ENCODE measurements around the gene ISLR2. TPM values are rescaled to one million over a fixed set of nuclear protein-coding genes. Genes with fewer than 3 reads are reported as not detected.

ISLR2 gene
- total RNA-seq, 1 experiment from 2014 or later: 0.05 TPM

DNA sequence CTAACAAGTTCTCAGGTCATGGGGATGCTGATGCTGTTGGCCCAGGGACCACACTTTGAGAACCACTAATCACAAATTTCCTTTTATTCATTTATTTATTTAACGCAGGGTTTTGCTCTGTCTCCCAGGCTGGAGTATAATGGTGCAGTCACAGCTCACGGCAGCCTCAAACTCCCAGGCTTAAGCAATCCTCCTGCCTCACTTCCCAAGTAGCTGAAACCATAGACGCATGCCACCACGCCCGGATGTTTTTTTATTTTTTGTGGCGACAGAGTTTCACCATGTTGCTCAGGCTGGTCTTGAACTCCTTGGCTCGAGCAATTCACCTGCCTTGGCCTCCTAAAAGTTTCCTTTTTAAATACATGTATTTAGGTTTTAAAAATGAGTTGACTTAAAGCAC is 20.7 kb upstream of the ISLR2 start:
- CTCF ChIA-PET: no interaction called here

DNA sequence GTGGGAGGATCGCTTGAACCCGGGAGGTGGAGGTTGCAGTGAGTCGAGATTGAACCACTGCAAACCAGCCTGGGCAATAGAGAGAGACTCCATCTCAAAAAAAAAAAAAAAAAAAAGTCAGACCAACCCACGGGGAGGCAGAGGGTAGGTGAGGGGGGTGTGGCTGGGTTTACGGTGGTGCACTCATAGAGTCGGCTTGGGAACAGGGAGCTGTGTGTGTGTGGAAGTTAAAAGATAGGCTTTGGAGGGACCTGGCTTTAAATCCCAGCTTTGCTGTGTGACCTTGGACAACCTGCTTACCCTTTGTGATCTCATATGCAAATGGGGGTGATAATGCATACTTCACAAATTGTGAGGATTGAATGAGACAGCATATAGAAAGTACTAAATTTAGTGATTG is 10.0 kb upstream of the ISLR2 start:
- POLR2A ChIA-PET: no interaction called here
- Histone ChIP-seq H3K9me2 (ENCODE audit: insufficient read depth) (no peaks in the 10 kb centered on the region), H3K9ac (ENCODE audit: low read length) (no peak overlapping the region), H3K9me3 (ENCODE audit: control insufficient read depth in 1 of 2, insufficient read depth in 1 of 2, low read depth in 1 of 2, low read length in 2 of 2) (no peaks in the 10 kb centered on the region), H2AFZ (ENCODE audit: low read depth, low read length, poor library complexity, severe bottlenecking) (no peak overlapping the region), H4K20me1 (ENCODE audit: insufficient read depth) (no peaks in the 10 kb centered on the region), H3K27me3 (ENCODE audit: insufficient read depth, low read length) (no peaks in the 10 kb centered on the region; the same call in 1 of the 2 replicates), H3K4me2 (ENCODE audit: low read length) (no peak overlapping the region), H3K79me2 (ENCODE audit: insufficient read depth, low read length) (no peaks in the 10 kb centered on the region), H3K36me3 (ENCODE audit: control insufficient read depth in 1 of 2, insufficient read depth in 2 of 2, low read length in 2 of 2) (no peaks in the 10 kb centered on the region), H3K4me3 (replicated peaks in 1 of 2; ENCODE audit: low read depth in 1 of 2, low read length in 2 of 2) (no peak overlapping the region), H3K27ac (ENCODE audit: low read depth, low read length) (no peak overlapping the region), H3K4me1 (ENCODE audit: control insufficient read depth in 1 of 2, insufficient read depth in 2 of 2, low read length in 2 of 2) (no peaks in the 10 kb centered on the region)
- no TSS peak for BruUV-seq (replicated peaks)
- DNase-seq (ENCODE audit: low read depth, low spot score) (no peak), ATAC-seq (no peak)
- CTCF ChIA-PET: interaction anchor here (1.0 kb wide), 1 partner anchor 187 kb away, joined by 4 read pairs; no protein-coding TSS in a partner anchor
- intact Hi-C loops (cut with micrococcal nuclease): no loop called here
- RAD21 ChIA-PET (ENCODE audit: low non-redundant PET in 1 of 2, low total read pairs in 2 of 2, uncharacterized antibody in 2 of 2, unreplicated experiment in 2 of 2): no interaction called here
- TF ChIP-seq SP1 (IDR thresholded peaks at IDR 0.05; ENCODE audit: low read depth) (no peak), JUND (IDR thresholded peaks at IDR 0.05) (no peak), ZNF274 (IDR thresholded peaks at IDR 0.05; ENCODE audit: low read depth, low read length) (no peak), EZH2phosphoT487 (IDR thresholded peaks at IDR 0.05; ENCODE audit: borderline replicate concordance) (no peak), SIN3A (IDR thresholded peaks at IDR 0.05; ENCODE audit: low read depth) (no peak), EZH2 (IDR thresholded peaks at IDR 0.05) (no peak), FOSL1 (IDR thresholded peaks at IDR 0.05; ENCODE audit: low read depth) (no peak), RAD21 (IDR thresholded peaks at IDR 0.05; ENCODE audit: low read depth) (no peak), ZFX (IDR thresholded peaks at IDR 0.05) (no peak), CEBPB (IDR thresholded peaks at IDR 0.05; ENCODE audit: low read depth) (no peak), TCF7L2 (IDR thresholded peaks at IDR 0.05; ENCODE audit: borderline replicate concordance, extremely low read depth, insufficient read depth, insufficient read length) (no peak), YY1 (IDR thresholded peaks at IDR 0.05; ENCODE audit: extremely low read depth, insufficient replicate concordance, low read depth, low read length) (no peak), POLR2A (IDR thresholded peaks at IDR 0.05; ENCODE audit: borderline replicate concordance, extremely low read depth, insufficient read depth, insufficient read length) (no peak)
- TF ChIP-seq, protein P1, sequence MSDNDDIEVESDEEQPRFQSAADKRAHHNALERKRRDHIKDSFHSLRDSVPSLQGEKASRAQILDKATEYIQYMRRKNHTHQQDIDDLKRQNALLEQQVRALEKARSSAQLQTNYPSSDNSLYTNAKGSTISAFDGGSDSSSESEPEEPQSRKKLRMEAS (IDR thresholded peaks at IDR 0.05): no peak
- TF ChIP-seq, protein P2, sequence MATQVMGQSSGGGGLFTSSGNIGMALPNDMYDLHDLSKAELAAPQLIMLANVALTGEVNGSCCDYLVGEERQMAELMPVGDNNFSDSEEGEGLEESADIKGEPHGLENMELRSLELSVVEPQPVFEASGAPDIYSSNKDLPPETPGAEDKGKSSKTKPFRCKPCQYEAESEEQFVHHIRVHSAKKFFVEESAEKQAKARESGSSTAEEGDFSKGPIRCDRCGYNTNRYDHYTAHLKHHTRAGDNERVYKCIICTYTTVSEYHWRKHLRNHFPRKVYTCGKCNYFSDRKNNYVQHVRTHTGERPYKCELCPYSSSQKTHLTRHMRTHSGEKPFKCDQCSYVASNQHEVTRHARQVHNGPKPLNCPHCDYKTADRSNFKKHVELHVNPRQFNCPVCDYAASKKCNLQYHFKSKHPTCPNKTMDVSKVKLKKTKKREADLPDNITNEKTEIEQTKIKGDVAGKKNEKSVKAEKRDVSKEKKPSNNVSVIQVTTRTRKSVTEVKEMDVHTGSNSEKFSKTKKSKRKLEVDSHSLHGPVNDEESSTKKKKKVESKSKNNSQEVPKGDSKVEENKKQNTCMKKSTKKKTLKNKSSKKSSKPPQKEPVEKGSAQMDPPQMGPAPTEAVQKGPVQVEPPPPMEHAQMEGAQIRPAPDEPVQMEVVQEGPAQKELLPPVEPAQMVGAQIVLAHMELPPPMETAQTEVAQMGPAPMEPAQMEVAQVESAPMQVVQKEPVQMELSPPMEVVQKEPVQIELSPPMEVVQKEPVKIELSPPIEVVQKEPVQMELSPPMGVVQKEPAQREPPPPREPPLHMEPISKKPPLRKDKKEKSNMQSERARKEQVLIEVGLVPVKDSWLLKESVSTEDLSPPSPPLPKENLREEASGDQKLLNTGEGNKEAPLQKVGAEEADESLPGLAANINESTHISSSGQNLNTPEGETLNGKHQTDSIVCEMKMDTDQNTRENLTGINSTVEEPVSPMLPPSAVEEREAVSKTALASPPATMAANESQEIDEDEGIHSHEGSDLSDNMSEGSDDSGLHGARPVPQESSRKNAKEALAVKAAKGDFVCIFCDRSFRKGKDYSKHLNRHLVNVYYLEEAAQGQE (IDR thresholded peaks at IDR 0.05; ENCODE audit: low read depth): no peak
- TF ChIP-seq, protein P3, sequence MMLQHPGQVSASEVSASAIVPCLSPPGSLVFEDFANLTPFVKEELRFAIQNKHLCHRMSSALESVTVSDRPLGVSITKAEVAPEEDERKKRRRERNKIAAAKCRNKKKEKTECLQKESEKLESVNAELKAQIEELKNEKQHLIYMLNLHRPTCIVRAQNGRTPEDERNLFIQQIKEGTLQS (IDR thresholded peaks at IDR 0.05): no peak
- TF ChIP-seq, protein P4, sequence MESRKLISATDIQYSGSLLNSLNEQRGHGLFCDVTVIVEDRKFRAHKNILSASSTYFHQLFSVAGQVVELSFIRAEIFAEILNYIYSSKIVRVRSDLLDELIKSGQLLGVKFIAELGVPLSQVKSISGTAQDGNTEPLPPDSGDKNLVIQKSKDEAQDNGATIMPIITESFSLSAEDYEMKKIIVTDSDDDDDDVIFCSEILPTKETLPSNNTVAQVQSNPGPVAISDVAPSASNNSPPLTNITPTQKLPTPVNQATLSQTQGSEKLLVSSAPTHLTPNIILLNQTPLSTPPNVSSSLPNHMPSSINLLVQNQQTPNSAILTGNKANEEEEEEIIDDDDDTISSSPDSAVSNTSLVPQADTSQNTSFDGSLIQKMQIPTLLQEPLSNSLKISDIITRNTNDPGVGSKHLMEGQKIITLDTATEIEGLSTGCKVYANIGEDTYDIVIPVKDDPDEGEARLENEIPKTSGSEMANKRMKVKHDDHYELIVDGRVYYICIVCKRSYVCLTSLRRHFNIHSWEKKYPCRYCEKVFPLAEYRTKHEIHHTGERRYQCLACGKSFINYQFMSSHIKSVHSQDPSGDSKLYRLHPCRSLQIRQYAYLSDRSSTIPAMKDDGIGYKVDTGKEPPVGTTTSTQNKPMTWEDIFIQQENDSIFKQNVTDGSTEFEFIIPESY (IDR thresholded peaks at IDR 0.05; ENCODE audit: extremely low read depth, insufficient replicate concordance, low read length): no peak

More for the DNA sequence above, 20.7 kb upstream of the ISLR2 start:
- Histone ChIP-seq H3K79me2 (ENCODE audit: insufficient read depth, low read length) (no peaks in the 10 kb centered on the region), H4K20me1 (ENCODE audit: insufficient read depth) (no peaks in the 10 kb centered on the region), H2AFZ (ENCODE audit: low read depth, low read length, poor library complexity, severe bottlenecking) (no peak overlapping the region), H3K4me3 (replicated peaks in 1 of 2; ENCODE audit: low read depth in 1 of 2, low read length in 2 of 2) (no peak overlapping the region), H3K9ac (ENCODE audit: low read length) (no peak overlapping the region), H3K9me2 (ENCODE audit: insufficient read depth) (no peaks in the 10 kb centered on the region), H3K27ac (ENCODE audit: low read depth, low read length) (no peak overlapping the region), H3K27me3 (ENCODE audit: insufficient read depth, low read length) (no peaks in the 10 kb centered on the region), H3K4me2 (ENCODE audit: low read length) (no peak overlapping the region), H3K4me1 (ENCODE audit: control insufficient read depth in 1 of 2, insufficient read depth in 2 of 2, low read length in 2 of 2) (peaks cover 6 to 8% of the 10 kb centered on the region in 2 experiments), H3K36me3 (ENCODE audit: control insufficient read depth in 1 of 2, insufficient read depth in 2 of 2, low read length in 2 of 2) (no peaks in the 10 kb centered on the region), H3K9me3 (ENCODE audit: control insufficient read depth in 1 of 2, insufficient read depth in 1 of 2, low read depth in 1 of 2, low read length in 2 of 2) (no peaks in the 10 kb centered on the region)
- no TSS peak for BruUV-seq (replicated peaks)
- DNase-seq (ENCODE audit: low read depth, low spot score): no peak
- ATAC-seq: no peak
- TF ChIP-seq EZH2 (IDR thresholded peaks at IDR 0.05): no peak
- intact Hi-C loops (cut with micrococcal nuclease): no loop called here
- POLR2A ChIA-PET: no interaction called here
- RAD21 ChIA-PET (ENCODE audit: low non-redundant PET in 1 of 2, low total read pairs in 2 of 2, uncharacterized antibody in 2 of 2, unreplicated experiment in 2 of 2): no interaction called here
